Smooth muscle cell (in vitro differentiated cells): Measurements from ENCODE around the gene GPC5. TPM values are rescaled to one million over a fixed set of nuclear protein-coding genes. Genes with fewer than 3 reads are reported as not detected.

Source experiments
- DNase-seq: peaks from one replicate; lab custom pipeline; 2025; ENCODE audit not compliant: unreplicated experiment; lab: John Stamatoyannopoulos, UW
- H2AFZ ChIP-seq: fragments of 200-600 bp; sonication (generic); 2 replicates; pipeline ENCODE4 v1.6.0; 2016; ENCODE audit warnings: antibody characterized with exemption, low read depth, mild to moderate bottlenecking
- H3F3A ChIP-seq: fragments of 200-600 bp; sonication (generic); 2 replicates; pipeline ENCODE4 v1.6.0; 2017; ENCODE audit warnings: antibody characterized with exemption, low read depth
- H3K27ac ChIP-seq: fragments of 200-600 bp; sonication (generic); 2 replicates; pipeline ENCODE4 v1.5.1; 2016; ENCODE audit warnings: low read depth, mild to moderate bottlenecking
- H3K27me3 ChIP-seq: fragments of 200-600 bp; sonication (generic); 2 replicates; pipeline ENCODE4 v1.6.1; 2016; ENCODE audit warnings: low read depth, mild to moderate bottlenecking
- H3K36me3 ChIP-seq: fragments of 200-600 bp; sonication (generic); 2 replicates; pipeline ENCODE4 v1.5.1; 2016; ENCODE audit warnings: low read depth
- H3K4me1 ChIP-seq: fragments of 200-600 bp; sonication (generic); 2 replicates; pipeline ENCODE4 v1.5.1; 2016; ENCODE audit warnings: low read depth
- H3K4me2 ChIP-seq: fragments of 200-600 bp; sonication (generic); 2 replicates; pipeline ENCODE4 v1.6.0; 2016; ENCODE audit warnings: mild to moderate bottlenecking
- H3K4me3 ChIP-seq: fragments of 200-600 bp; sonication (generic); 2 replicates; pipeline ENCODE4 v1.5.1; 2016; ENCODE audit warnings: mild to moderate bottlenecking
- H3K79me2 ChIP-seq: fragments of 200-600 bp; sonication (generic); 2 replicates; pipeline ENCODE4 v1.6.0; 2016; ENCODE audit warnings: low read depth, mild to moderate bottlenecking
- H3K9ac ChIP-seq: fragments of 200-600 bp; sonication (generic); 2 replicates; pipeline ENCODE4 v1.6.0; 2016; ENCODE audit warnings: low read depth
- H3K9me3 ChIP-seq: fragments of 200-600 bp; sonication (generic); replicated peaks from 2 replicates; pipeline ENCODE4 v1.5.1; 2016; ENCODE audit warnings: low read depth
- H4K20me1 ChIP-seq: fragments of 200-600 bp; sonication (generic); 2 replicates; pipeline ENCODE4 v1.6.0; 2016; ENCODE audit warnings: low read depth
- WGBS: methylation state at CpG from one replicate; pipeline ENCODE4 v1.1.7; 2016; ENCODE audit warnings: low lambda C conversion rate; 5-methylcytosine and 5-hydroxymethylcytosine counted together
- polyA plus RNA-seq: library from polyadenylated mRNA; unstranded; fragments of >200 nt; fragmentation: Nextera tagmentation; extraction: Ambion mirVana; gene quantifications from 2 replicates; pipeline ENCODE4 v1.2.1, GENCODE V29; 2016
- total RNA-seq: library from RNA; depleted of rRNA; stranded (reverse); fragments of >200 nt; gene quantifications from 2 replicates; pipeline ENCODE4 v1.2.3, GENCODE V29; 2014
- TF ChIP-seq, protein P1 (sequence below): fragments of 200-600 bp; sonication (generic); IDR thresholded peaks from 2 replicates; pipeline ENCODE4 v1.5.1; 2017; ENCODE audit warnings: borderline replicate concordance, mild to moderate bottlenecking, antibody characterized with exemption; ENCODE audit not compliant: insufficient read depth, poor library complexity, severe bottlenecking

The GPC5 gene
- total and polyA plus RNA-seq, 2 experiments from 2014 or later, result 0.99 to 1.0 TPM

DNA sequence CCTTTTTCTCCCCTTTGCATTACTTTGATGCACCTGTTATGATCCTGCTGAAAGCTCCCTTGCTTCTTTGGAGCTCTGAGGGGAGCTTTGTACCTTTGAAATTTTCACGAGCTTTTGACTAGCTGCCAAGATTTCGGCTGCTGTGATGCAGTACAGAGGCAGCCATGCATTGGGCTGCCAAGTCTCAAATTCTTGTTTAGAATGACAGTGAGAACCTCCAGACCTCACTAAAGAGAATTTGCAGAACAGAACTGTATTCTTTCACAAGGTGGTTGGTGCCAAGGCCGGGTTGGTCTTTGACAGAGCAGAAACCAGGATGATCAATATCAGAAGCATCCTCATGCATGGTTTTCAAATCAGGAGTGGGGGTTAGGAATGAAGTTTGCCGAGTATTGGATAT, 414.8 kb downstream of the GPC5 start:
- peaks cover 7% of the 10 kb centered on the region for H3K27me3 ChIP-seq
- TF ChIP-seq, protein P1, sequence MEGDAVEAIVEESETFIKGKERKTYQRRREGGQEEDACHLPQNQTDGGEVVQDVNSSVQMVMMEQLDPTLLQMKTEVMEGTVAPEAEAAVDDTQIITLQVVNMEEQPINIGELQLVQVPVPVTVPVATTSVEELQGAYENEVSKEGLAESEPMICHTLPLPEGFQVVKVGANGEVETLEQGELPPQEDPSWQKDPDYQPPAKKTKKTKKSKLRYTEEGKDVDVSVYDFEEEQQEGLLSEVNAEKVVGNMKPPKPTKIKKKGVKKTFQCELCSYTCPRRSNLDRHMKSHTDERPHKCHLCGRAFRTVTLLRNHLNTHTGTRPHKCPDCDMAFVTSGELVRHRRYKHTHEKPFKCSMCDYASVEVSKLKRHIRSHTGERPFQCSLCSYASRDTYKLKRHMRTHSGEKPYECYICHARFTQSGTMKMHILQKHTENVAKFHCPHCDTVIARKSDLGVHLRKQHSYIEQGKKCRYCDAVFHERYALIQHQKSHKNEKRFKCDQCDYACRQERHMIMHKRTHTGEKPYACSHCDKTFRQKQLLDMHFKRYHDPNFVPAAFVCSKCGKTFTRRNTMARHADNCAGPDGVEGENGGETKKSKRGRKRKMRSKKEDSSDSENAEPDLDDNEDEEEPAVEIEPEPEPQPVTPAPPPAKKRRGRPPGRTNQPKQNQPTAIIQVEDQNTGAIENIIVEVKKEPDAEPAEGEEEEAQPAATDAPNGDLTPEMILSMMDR, result no peak
- H2AFZ ChIP-seq, result no peak overlapping the region
- DNase-seq, result no peak
- H3K27ac ChIP-seq, result no peak overlapping the region
- no peak overlapping the region for H3K9ac ChIP-seq
- no peaks in the 10 kb centered on the region for H3F3A ChIP-seq
- no peak overlapping the region for H3K4me2 ChIP-seq
- H3K4me1 ChIP-seq, result no peaks in the 10 kb centered on the region
- H4K20me1 ChIP-seq, result no peaks in the 10 kb centered on the region
- 36% methylated on average over 4 of the region's 4 CpGs for WGBS
- H3K36me3 ChIP-seq, result no peaks in the 10 kb centered on the region
- H3K9me3 ChIP-seq, result no peaks in the 10 kb centered on the region
- no peak overlapping the region for H3K4me3 ChIP-seq
- H3K79me2 ChIP-seq, result no peaks in the 10 kb centered on the region

DNA sequence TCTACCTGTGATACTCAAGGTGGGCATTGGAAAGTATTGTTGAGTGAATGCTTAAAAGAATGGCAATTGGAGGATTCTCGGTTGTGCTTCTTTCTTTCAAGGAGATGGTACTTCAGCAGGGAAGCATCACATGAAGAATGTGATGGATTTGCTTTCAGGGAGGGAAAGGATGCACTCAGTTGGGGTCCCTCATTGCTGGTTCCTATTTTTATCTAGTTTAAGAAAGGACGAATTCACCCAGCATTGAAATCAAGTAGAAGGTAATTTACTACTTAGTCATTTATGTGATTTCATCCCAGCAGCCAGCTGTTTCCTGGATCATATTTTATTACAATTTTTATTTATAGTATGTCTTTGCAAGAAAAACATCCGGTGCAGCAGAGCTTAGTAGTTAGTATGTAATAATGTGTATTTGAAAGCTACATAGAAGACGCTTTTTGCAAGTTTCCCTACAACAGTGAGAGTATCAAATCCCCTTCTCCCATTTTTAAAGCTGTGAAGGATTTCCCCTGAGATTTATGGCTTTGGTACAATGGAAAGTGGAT, 417.9 kb downstream of the GPC5 start:
- H3K4me3 ChIP-seq, result no peak overlapping the region
- H3K9ac ChIP-seq, result no peak overlapping the region
- H3K27ac ChIP-seq, result no peak overlapping the region
- TF ChIP-seq, protein P1, result no peak
- H3K4me1 ChIP-seq, result no peaks in the 10 kb centered on the region
- no peak overlapping the region for H2AFZ ChIP-seq
- H4K20me1 ChIP-seq, result no peaks in the 10 kb centered on the region
- H3K27me3 ChIP-seq, result peaks cover 7% of the 10 kb centered on the region
- 66% methylated on average over 4 of the region's 4 CpGs for WGBS
- no peak for DNase-seq
- H3K4me2 ChIP-seq, result no peak overlapping the region
- H3K9me3 ChIP-seq, result no peaks in the 10 kb centered on the region
- no peaks in the 10 kb centered on the region for H3K79me2 ChIP-seq
- H3F3A ChIP-seq, result no peaks in the 10 kb centered on the region
- no peaks in the 10 kb centered on the region for H3K36me3 ChIP-seq

DNA sequence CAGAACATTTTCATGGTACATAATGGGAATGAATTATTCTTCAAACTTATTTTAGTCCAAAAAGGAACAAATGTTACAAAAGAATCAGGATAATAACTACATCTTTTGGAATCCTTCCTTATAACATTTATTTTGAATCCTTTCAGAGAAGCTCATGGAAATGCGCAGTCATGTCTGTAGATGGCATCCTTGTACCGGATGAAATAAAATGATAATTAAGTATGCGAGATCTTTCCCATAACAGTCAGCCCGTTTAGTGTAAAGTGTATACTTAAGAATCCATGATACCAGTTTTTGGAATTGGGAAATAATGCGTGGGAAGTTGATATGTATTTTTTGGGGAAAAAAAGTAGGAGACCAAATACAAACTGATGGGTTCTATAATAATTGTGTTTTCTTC, 418.8 kb downstream of the GPC5 start:
- peaks cover 4% of the 10 kb centered on the region for H3K27me3 ChIP-seq
- H3K79me2 ChIP-seq, result no peaks in the 10 kb centered on the region
- H3K27ac ChIP-seq, result no peak overlapping the region
- no peak overlapping the region for H2AFZ ChIP-seq
- no peak for DNase-seq
- no peak overlapping the region for H3K4me3 ChIP-seq
- H3K4me1 ChIP-seq, result no peaks in the 10 kb centered on the region
- H3K9ac ChIP-seq, result no peak overlapping the region
- H4K20me1 ChIP-seq, result no peaks in the 10 kb centered on the region
- no peaks in the 10 kb centered on the region for H3K36me3 ChIP-seq
- no peak overlapping the region for H3K4me2 ChIP-seq
- no peaks in the 10 kb centered on the region for H3K9me3 ChIP-seq
- H3F3A ChIP-seq, result no peaks in the 10 kb centered on the region
- TF ChIP-seq, protein P1, result peak; percentile 27
- WGBS, result 83% methylated on average over 5 of the region's 5 CpGs

DNA sequence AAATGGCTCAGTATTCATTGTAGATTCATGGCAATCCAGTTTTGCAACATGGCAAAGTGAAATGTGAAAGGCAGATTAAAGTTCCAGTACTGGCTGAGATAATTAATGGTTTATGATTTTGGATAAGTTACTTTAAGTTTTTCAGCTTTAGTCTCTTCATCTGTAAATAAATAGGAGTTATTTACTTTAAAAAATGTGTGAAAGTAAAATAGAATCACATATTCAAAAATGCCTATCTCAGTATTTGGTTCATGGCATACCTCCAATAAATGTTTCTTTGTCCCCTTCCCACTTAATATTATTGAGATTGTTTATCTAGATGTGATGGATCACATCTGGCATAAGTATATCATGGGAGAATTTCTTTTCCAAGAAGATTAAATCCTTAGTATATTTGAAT, 426.0 kb downstream of the GPC5 start:
- TF ChIP-seq, protein P1, result no peak
- H3K79me2 ChIP-seq, result no peaks in the 10 kb centered on the region

More for the DNA sequence above, 426.0 kb downstream of the GPC5 start:
- Histone ChIP-seq H3F3A (no peaks in the 10 kb centered on the region), H3K9ac (no peak overlapping the region), H3K9me3 (no peaks in the 10 kb centered on the region), H3K4me2 (no peak overlapping the region), H3K27me3 (no peaks in the 10 kb centered on the region), H3K36me3 (no peaks in the 10 kb centered on the region), H4K20me1 (no peaks in the 10 kb centered on the region), H3K4me1 (no peaks in the 10 kb centered on the region), H3K4me3 (no peak overlapping the region), H3K27ac (no peak overlapping the region), H2AFZ (no peak overlapping the region)
- DNase-seq, result no peak
